ENCODE data around the gene PPFIBP2. TPM values are rescaled to one million over a fixed set of nuclear protein-coding genes. Genes with fewer than 3 reads are reported as not detected.

PPFIBP2 gene
- total and polyA plus RNA-seq, 2 of the 13 experiments (the other 11 are each of a cell fraction or from before 2014, with no cell fraction given) = 15.0 to 52.5 TPM

GRCh38 chr11:7525424-7525823, 11.6 kb downstream of the PPFIBP2 start (continued):
- TF ChIP-seq PLSCR1 (CRISPR knock-in tag; IDR thresholded peaks at IDR 0.05; ENCODE audit: borderline replicate concordance) (no peak; the same call in 1 of the 2 replicates), ZBTB7A (CRISPR knock-in tag; IDR thresholded peaks at IDR 0.05) (no peak), ARNT2 (CRISPR knock-in tag; IDR thresholded peaks at IDR 0.05; ENCODE audit: low read depth) (peak; percentile 36; the same call in 1 of the 2 replicates), HNRNPK (IDR thresholded peaks at IDR 0.05; ENCODE audit: low read depth, low read length, poor library complexity, severe bottlenecking) (no peak), ZMYM3 (CRISPR knock-in tag; IDR thresholded peaks at IDR 0.05) (peak; percentile 44; the same call in 1 of the 2 replicates), DR1 (CRISPR knock-in tag; IDR thresholded peaks at IDR 0.05) (no peak), HNF1B (CRISPR knock-in tag; IDR thresholded peaks at IDR 0.05) (no peak), FOXP1 (IDR thresholded peaks at IDR 0.05) (no peak), FOXP1 (CRISPR knock-in tag; IDR thresholded peaks at IDR 0.05) (peak; percentile 42; the same call in 1 of the 2 replicates), ATAD3A (CRISPR knock-in tag; IDR thresholded peaks at IDR 0.05) (no peak), ZBTB34 (CRISPR knock-in tag; IDR thresholded peaks at IDR 0.05) (peak; percentile 47; the same call in 1 of the 2 replicates), BCL3 (CRISPR knock-in tag; IDR thresholded peaks at IDR 0.05) (no peak), E2F2 (CRISPR knock-in tag; IDR thresholded peaks at IDR 0.05; ENCODE audit: borderline replicate concordance) (no peak), ZNF687 (CRISPR knock-in tag; IDR thresholded peaks at IDR 0.05) (peak; percentile 52; the same call in 1 of the 2 replicates), ZNF598 (CRISPR knock-in tag; IDR thresholded peaks at IDR 0.05; ENCODE audit: borderline replicate concordance) (no peak), CAMTA2 (CRISPR knock-in tag; IDR thresholded peaks at IDR 0.05; ENCODE audit: borderline replicate concordance) (no peak), NFYC (CRISPR knock-in tag; IDR thresholded peaks at IDR 0.05) (no peak), FOSL2 (CRISPR knock-in tag; IDR thresholded peaks at IDR 0.05) (peak; percentile 46; the same call in 1 of the 2 replicates), RCOR2 (CRISPR knock-in tag; IDR thresholded peaks at IDR 0.05) (peak; percentile 35; the same call in 1 of the 2 replicates), ZNF510 (CRISPR knock-in tag; IDR thresholded peaks at IDR 0.05; ENCODE audit: low read depth) (no peak)
